Tibial nerve (tissue), 3 donors: ENCODE measurements around the gene PRKG1.

ENCODE experiments used
- POLR2A ChIP-seq, 2 donors: fragments of 450-650 bp; IDR thresholded peaks; one replicate each; pipeline ENCODE4 v1.6.1; 2017; ENCODE audit warnings: antibody characterized with exemption in 2 of 2, mild to moderate bottlenecking in 2 of 2, moderate library complexity in 2 of 2
- TF ChIP-seq, protein P1 (sequence below), 5 experiments: fragments of 200-600 bp in 3 of 5; fragments of 450-650 bp in 2 of 5; sonication (generic) in 3 of 5; IDR thresholded peaks; one replicate each; pipeline ENCODE4 v1.5.1; 2016 to 2019; ENCODE audit warnings: antibody characterized with exemption in 5 of 5, mild to moderate bottlenecking in 3 of 5, moderate library complexity in 2 of 5

DNA sequence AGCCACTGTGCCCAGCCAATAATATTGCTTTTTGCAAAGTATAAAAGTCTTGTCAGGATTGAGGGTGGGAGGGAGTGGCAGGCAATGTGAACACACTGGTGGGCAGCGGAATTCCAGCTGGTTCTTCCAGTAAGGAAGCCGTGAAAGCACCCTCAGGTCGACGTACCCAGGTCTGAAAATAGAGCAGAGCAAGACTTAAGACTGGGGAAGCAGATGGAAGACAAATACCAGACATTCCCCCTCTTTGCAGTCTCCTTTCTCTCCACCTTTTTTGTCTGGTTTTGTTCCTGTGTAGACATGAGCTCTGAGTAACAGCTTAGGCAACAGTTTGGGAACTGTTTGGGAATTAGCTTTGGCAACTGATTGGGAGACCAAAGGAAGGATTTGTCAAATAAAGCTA lies 642.7 kb downstream of the PRKG1 start:
- TF ChIP-seq, protein P1, sequence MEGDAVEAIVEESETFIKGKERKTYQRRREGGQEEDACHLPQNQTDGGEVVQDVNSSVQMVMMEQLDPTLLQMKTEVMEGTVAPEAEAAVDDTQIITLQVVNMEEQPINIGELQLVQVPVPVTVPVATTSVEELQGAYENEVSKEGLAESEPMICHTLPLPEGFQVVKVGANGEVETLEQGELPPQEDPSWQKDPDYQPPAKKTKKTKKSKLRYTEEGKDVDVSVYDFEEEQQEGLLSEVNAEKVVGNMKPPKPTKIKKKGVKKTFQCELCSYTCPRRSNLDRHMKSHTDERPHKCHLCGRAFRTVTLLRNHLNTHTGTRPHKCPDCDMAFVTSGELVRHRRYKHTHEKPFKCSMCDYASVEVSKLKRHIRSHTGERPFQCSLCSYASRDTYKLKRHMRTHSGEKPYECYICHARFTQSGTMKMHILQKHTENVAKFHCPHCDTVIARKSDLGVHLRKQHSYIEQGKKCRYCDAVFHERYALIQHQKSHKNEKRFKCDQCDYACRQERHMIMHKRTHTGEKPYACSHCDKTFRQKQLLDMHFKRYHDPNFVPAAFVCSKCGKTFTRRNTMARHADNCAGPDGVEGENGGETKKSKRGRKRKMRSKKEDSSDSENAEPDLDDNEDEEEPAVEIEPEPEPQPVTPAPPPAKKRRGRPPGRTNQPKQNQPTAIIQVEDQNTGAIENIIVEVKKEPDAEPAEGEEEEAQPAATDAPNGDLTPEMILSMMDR (IDR thresholded peaks at IDR 0.05), result no peak
- TF ChIP-seq POLR2A (IDR thresholded peaks at IDR 0.05), result no peak
